ENCODE measurements around the gene TNFSF10. TPM values are rescaled to one million over a fixed set of nuclear protein-coding genes. Genes with fewer than 3 reads are reported as not detected.
A peak's percentile ranks its signal among the peaks of the same experiment; 100 is the strongest.

TNFSF10 gene
- total and polyA plus RNA-seq, 2 of the 8 experiments (the other 6 are each of a cell fraction or from before 2014, with no cell fraction given), result 0.06 TPM; not detected in 1

DNA sequence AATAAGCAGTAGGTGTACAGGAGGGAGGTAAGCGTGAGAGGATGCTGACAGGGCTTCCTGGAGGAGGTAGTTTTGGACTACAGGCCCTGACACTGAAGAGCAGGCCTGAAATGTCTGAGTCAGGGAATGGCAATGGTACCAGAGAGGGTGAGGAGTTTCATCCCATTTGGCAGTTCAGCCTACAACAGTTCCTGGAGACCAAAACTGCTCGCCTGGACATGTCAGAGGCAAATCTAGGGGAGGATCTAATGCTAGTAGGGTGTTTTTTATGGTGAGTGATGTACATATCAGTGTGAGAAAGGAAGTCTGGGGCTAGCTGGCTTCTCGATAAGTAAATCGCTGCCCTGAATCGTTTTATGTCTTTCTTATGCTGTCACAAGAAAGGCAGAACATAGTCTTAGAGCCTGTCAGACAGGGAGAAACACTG lies 13.8 kb upstream of the TNFSF10 start:
- POLR2A ChIA-PET (ENCODE audit: partially characterized antibody), result no interaction called here
- Histone ChIP-seq H4K8ac (ENCODE audit: extremely low read depth, insufficient read depth, low read length) (no peak overlapping the region), H2BK5ac (ENCODE audit: low read depth, low read length) (no peak overlapping the region), H2AFZ (ENCODE audit: low read length) (0 out of 2 replicates have a peak overlapping the region, but pooled peaks have one; percentile 77), H2BK120ac (replicated peaks; ENCODE audit: low read depth, low read length) (no peak overlapping the region), H3K79me2 (ENCODE audit: control insufficient read depth in 1 of 2, insufficient read depth in 2 of 2, low read length in 2 of 2) (no peaks in the 10 kb centered on the region), H3K9ac (replicated peaks in 1 of 4; ENCODE audit: extremely low read depth in 1 of 4, low read depth in 3 of 4, low read length in 3 of 4) (no peak overlapping the region), H3K79me1 (ENCODE audit: low read depth, low read length) (no peaks in the 10 kb centered on the region), H3K27me3 (replicated peaks in 1 of 4; ENCODE audit: control insufficient read depth in 3 of 4, extremely low read depth in 1 of 4, insufficient read depth in 3 of 4, low read length in 3 of 4) (no peaks in the 10 kb centered on the region), H4K91ac (replicated peaks; ENCODE audit: insufficient read length, low read length) (no peak overlapping the region), H3K4me2 (ENCODE audit: insufficient read depth in 1 of 2, low read depth in 2 of 2, low read length in 2 of 2) (no peak overlapping the region), H2AK5ac (ENCODE audit: low read depth, low read length) (no peak overlapping the region), H2BK12ac (ENCODE audit: low read depth, low read length) (no peak overlapping the region), H4K20me1 (replicated peaks in 1 of 2; ENCODE audit: control insufficient read depth in 1 of 2, insufficient read depth in 2 of 2, low read length in 2 of 2) (no peaks in the 10 kb centered on the region), H3K18ac (ENCODE audit: extremely low read depth, low read length) (no peak overlapping the region), H4K5ac (ENCODE audit: insufficient read length, low read depth, low read length) (no peak overlapping the region), H3K23me2 (ENCODE audit: low read depth, low read length) (no peaks in the 10 kb centered on the region), H3K4me3 (ENCODE audit: extremely low read depth in 1 of 4, insufficient read depth in 2 of 4, low read depth in 3 of 4, low read length in 4 of 4) (no peak overlapping the region), H3K4me1 (replicated peaks in 1 of 4; ENCODE audit: control insufficient read depth in 3 of 4, insufficient read depth in 4 of 4, low read length in 3 of 4) (no peaks in the 10 kb centered on the region), H2BK15ac (ENCODE audit: low read length) (no peak overlapping the region), H3K56ac (replicated peaks; ENCODE audit: insufficient read length, low read depth, low read length) (no peak overlapping the region), H3K4ac (replicated peaks; ENCODE audit: insufficient read length, low read depth, low read length) (no peak overlapping the region), H2BK20ac (ENCODE audit: low read length) (no peak overlapping the region), H3K27ac (ENCODE audit: low read depth, low read length) (no peak overlapping the region), H3K9me3 (ENCODE audit: insufficient read depth in 2 of 2, low read depth in 1 of 2, low read length in 1 of 2) (no peaks in the 10 kb centered on the region), H3K36me3 (ENCODE audit: control insufficient read depth in 2 of 4, insufficient read depth in 4 of 4, low read length in 3 of 4) (no peaks in the 10 kb centered on the region), H3K14ac (ENCODE audit: insufficient read length) (no peak overlapping the region), H3K23ac (ENCODE audit: insufficient read length) (no peak overlapping the region)
- CTCF ChIA-PET (ENCODE audit: partially characterized antibody), result no interaction called here
- WGBS, 2 experiments (ENCODE audit: extremely low coverage in 1 of 2, insufficient coverage in 1 of 2, insufficient read length in 1 of 2, insufficient replicate concordance in 2 of 2, low coverage in 1 of 2, low lambda C conversion rate in 2 of 2, missing lambda C conversion rate in 1 of 2), result 97% methylated on average over 5 of the region's 5 CpGs; no CpG with 5 or more reads in 1 of the 2 experiments
- no peak for DNase-seq (ENCODE audit: low read depth in 1 of 2, low spot score in 2 of 2)
- FAIRE-seq, result no peak
- TF ChIP-seq SAP30 (IDR thresholded peaks at IDR 0.05; ENCODE audit: insufficient read depth, insufficient replicate concordance, low read length) (no peak), CEBPB (IDR thresholded peaks at IDR 0.05; ENCODE audit: low read depth, low read length) (no peak), EZH2 (IDR thresholded peaks at IDR 0.05; ENCODE audit: low read depth, low read length, severe bottlenecking) (no peak), BCL11A (IDR thresholded peaks at IDR 0.05; ENCODE audit: low read depth in 2 of 2, low read length in 2 of 2) (no peak), RNF2 (IDR thresholded peaks at IDR 0.05; ENCODE audit: borderline replicate concordance, low read depth, low read length, missing control alignments, poor library complexity, severe bottlenecking) (no peak), TAF7 (optimal IDR thresholded peaks at IDR 0.05; ENCODE audit: borderline replicate concordance, low read depth, low read length) (no peak), SIX5 (IDR thresholded peaks at IDR 0.05; ENCODE audit: low read depth, low read length) (no peak), MAFK (IDR thresholded peaks at IDR 0.05; ENCODE audit: low read depth, low read length) (no peak), BACH1 (IDR thresholded peaks at IDR 0.05; ENCODE audit: low read length) (no peak), HDAC2 (IDR thresholded peaks at IDR 0.05; ENCODE audit: borderline replicate concordance in 1 of 2, low read depth in 2 of 2, low read length in 2 of 2) (no peak), CTBP2 (IDR thresholded peaks at IDR 0.05; ENCODE audit: borderline replicate concordance, insufficient read depth, insufficient read length, low read length) (no peak), SUZ12 (IDR thresholded peaks at IDR 0.05; ENCODE audit: low read length) (no peak), TEAD4 (IDR thresholded peaks at IDR 0.05; ENCODE audit: low read depth, low read length) (no peak)
- TF ChIP-seq, protein P1, sequence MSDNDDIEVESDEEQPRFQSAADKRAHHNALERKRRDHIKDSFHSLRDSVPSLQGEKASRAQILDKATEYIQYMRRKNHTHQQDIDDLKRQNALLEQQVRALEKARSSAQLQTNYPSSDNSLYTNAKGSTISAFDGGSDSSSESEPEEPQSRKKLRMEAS (IDR thresholded peaks at IDR 0.05), result no peak

Data from H1 (cell line).